Endothelial cell of umbilical vein (primary cell): ENCODE measurements around the gene THSD7A. TPM values are rescaled to one million over a fixed set of nuclear protein-coding genes. Genes with fewer than 3 reads are reported as not detected.

Experiments used
- BruUV-seq: library from RNA; stranded (reverse); fragments of 400-500 nt; replicated peaks from 2 replicates; lab custom pipeline; 2021; lab: Mats Ljungman, UMichigan
- CTCF ChIA-PET: fragments of 300-600, 350-600 bp; sonication (Branson Sonifier 250); formaldehyde crosslinking; loops from one replicate; lab custom pipeline; 2021; ENCODE audit warnings: antibody characterized with exemption, inconsistent platforms; lab: Charles Lee
- POLR2A ChIA-PET: fragments of 300-600, 350-600 bp; sonication (Branson Sonifier 250); formaldehyde crosslinking; loops from one replicate; lab custom pipeline; 2021; ENCODE audit warnings: antibody characterized with exemption, inconsistent platforms; lab: Charles Lee
- DNase-seq: peaks from one replicate; pipeline ENCODE4 v3.0.0-alpha.2; 2011; ENCODE audit warnings: low read depth, low spot score
- FAIRE-seq: peaks from 2 replicates; lab custom pipeline; 2011; peaks lifted over from hg19 to GRCh38; lab: Jason Lieb, UNC
- H2AFZ ChIP-seq: 2 replicates; pipeline ENCODE4 v1.6.0; 2012; ENCODE audit warnings: low read depth, low read length, control low read depth, inconsistent platforms
- H3K27ac ChIP-seq: 2 replicates; pipeline ENCODE4 v1.5.1; 2011; ENCODE audit warnings: low read depth, mild to moderate bottlenecking, control low read depth, low read length, moderate library complexity; ENCODE audit not compliant: insufficient read depth
- H3K27me3 ChIP-seq, 2 experiments: 2 replicates each; pipeline versions ENCODE4 v1.6.0 to v1.6.1; 2011; ENCODE audit warnings: low read length in 2 of 2, mixed read lengths in 1 of 2; ENCODE audit not compliant: control insufficient read depth in 2 of 2, insufficient read depth in 2 of 2
- H3K36me3 ChIP-seq, 2 experiments: 2 replicates in 1 of 2; 3 replicates in 1 of 2; pipeline ENCODE4 v1.5.1; 2011; ENCODE audit warnings: low read length in 2 of 2, mild to moderate bottlenecking in 1 of 2, moderate library complexity in 1 of 2; ENCODE audit not compliant: control insufficient read depth in 2 of 2, insufficient read depth in 2 of 2; ENCODE audit errors: extremely low read depth in 1 of 2
- H3K4me1 ChIP-seq: 3 replicates; pipeline ENCODE4 v1.5.1; 2011; ENCODE audit warnings: mild to moderate bottlenecking, low read length; ENCODE audit not compliant: control insufficient read depth, insufficient read depth; ENCODE audit errors: extremely low read depth
- H3K4me2 ChIP-seq: 2 replicates; pipeline ENCODE4 v1.6.1; 2011; ENCODE audit warnings: low read length, control low read depth, mixed read lengths; ENCODE audit not compliant: insufficient read depth
- H3K4me3 ChIP-seq, 3 experiments: fragments of 200-600 bp in 1 of 3; sonication (generic), shearing (Covaris generic) in 1 of 3; replicated peaks in 1 of 3; 2 replicates each; pipeline ENCODE4 v1.5.1; 2011 to 2016; ENCODE audit warnings: control low read depth in 3 of 3, low read length in 3 of 3, mild to moderate bottlenecking in 2 of 3, inconsistent platforms in 1 of 3, low read depth in 1 of 3, moderate library complexity in 1 of 3; ENCODE audit not compliant: insufficient read depth in 1 of 3
- H3K79me2 ChIP-seq: 2 replicates; pipeline ENCODE4 v1.6.0; 2012; ENCODE audit warnings: low read length, inconsistent platforms; ENCODE audit not compliant: control insufficient read depth, insufficient read depth
- H3K9ac ChIP-seq: replicated peaks from 2 replicates; pipeline ENCODE3; 2011; ENCODE audit warnings: low read length, control low read depth; ENCODE audit not compliant: insufficient read depth; ENCODE audit errors: extremely low read depth
- H3K9me1 ChIP-seq: replicated peaks from 3 replicates; pipeline ENCODE4 v1.6.0; 2011; ENCODE audit warnings: mild to moderate bottlenecking, low read length; ENCODE audit not compliant: control insufficient read depth, insufficient read depth; ENCODE audit errors: extremely low read depth
- H3K9me3 ChIP-seq: replicated peaks from 2 replicates; pipeline ENCODE4 v1.5.1; 2012; ENCODE audit warnings: low read length, inconsistent platforms; ENCODE audit not compliant: control insufficient read depth, insufficient read depth
- H4K20me1 ChIP-seq: replicated peaks from 2 replicates; pipeline ENCODE3; 2011; ENCODE audit warnings: mild to moderate bottlenecking, low read length; ENCODE audit not compliant: control insufficient read depth, insufficient read depth; ENCODE audit errors: extremely low read depth
- CTCF ChIP-seq, 2 donors: IDR thresholded peaks; 1 replicate in 1 of 2; 2 replicates in 1 of 2; pipeline ENCODE4 v1.5.1; 2011; ENCODE audit warnings: low read length in 2 of 2, mild to moderate bottlenecking in 2 of 2, moderate library complexity in 2 of 2, control low read depth in 1 of 2, inconsistent platforms in 1 of 2, low read depth in 1 of 2; ENCODE audit not compliant: insufficient read depth in 1 of 2; ENCODE audit errors: extremely low read depth in 1 of 2
- EZH2 ChIP-seq: IDR thresholded peaks from 2 replicates; pipeline ENCODE4 v1.6.1; 2012; ENCODE audit warnings: borderline replicate concordance, low read depth, mild to moderate bottlenecking, moderate library complexity, low read length, inconsistent platforms; ENCODE audit not compliant: severe bottlenecking
- FOS ChIP-seq: IDR thresholded peaks from 2 replicates; pipeline ENCODE4 v1.6.1; 2011; ENCODE audit warnings: mild to moderate bottlenecking, low read length, moderate library complexity, borderline replicate concordance; ENCODE audit not compliant: insufficient read depth
- GATA2 ChIP-seq: IDR thresholded peaks from 2 replicates; pipeline ENCODE4 v1.7.0; 2011; ENCODE audit warnings: low read depth, mild to moderate bottlenecking, moderate library complexity, mixed read lengths, low read length; ENCODE audit not compliant: insufficient read length, insufficient read depth
- JUN ChIP-seq: IDR thresholded peaks from 2 replicates; pipeline ENCODE4 v1.6.1; 2011; ENCODE audit warnings: borderline replicate concordance, low read depth; ENCODE audit not compliant: insufficient read length, insufficient read depth
- MAX ChIP-seq: IDR thresholded peaks from 2 replicates; pipeline ENCODE4 v1.6.1; 2011; ENCODE audit not compliant: insufficient read depth, insufficient read length
- MYC ChIP-seq: IDR thresholded peaks from one replicate; pipeline ENCODE4 v1.6.1; 2011; ENCODE audit warnings: mild to moderate bottlenecking, low read depth, low read length
- POLR2A ChIP-seq: IDR thresholded peaks from 2 replicates; pipeline ENCODE4 v1.6.1; 2012; ENCODE audit warnings: low read depth, mild to moderate bottlenecking, control low read depth, low read length
- POLR2AphosphoS5 ChIP-seq: IDR thresholded peaks from 2 replicates; pipeline ENCODE4 v1.6.1; 2012; ENCODE audit warnings: low read depth, mild to moderate bottlenecking, control low read depth, low read length, moderate library complexity; ENCODE audit not compliant: insufficient read depth
- dilution Hi-C: fragments of 300-500 bp; cut with MboI; formaldehyde crosslinking; loops from one replicate; pipeline ENCODE4 v1.15.0; 2019; ENCODE audit warnings: low sequenced_read_pairs; ENCODE audit not compliant: extremely low pct_ligation_motif_present
- intact Hi-C: fragments of 100-400 bp; cut with micrococcal nuclease; formaldehyde crosslinking; loops from one replicate; pipeline ENCODE4 v1.10.0; 2022
- polyA plus RNA-seq, 4 experiments: library from polyadenylated mRNA; depleted of rRNA in 3 of 4; stranded (reverse) in 3 of 4; unstranded in 1 of 4; fragments of >200 nt; gene quantifications; 2 replicates each; pipeline versions ENCODE4 v1.2.1 to v1.2.3, GENCODE V29; 2011 to 2012; ENCODE audit warnings: missing spikeins in 1 of 4
- total RNA-seq: library from RNA; stranded (reverse); gene quantifications from 2 replicates; pipeline ENCODE4 v1.2.3, GENCODE V29; 2021

THSD7A gene
- total and polyA plus RNA-seq, 2 donors (not counting 3 experiments of a cell fraction or from before 2014, with no cell fraction given) = 3.3 to 12.7 TPM

GRCh38 chr7:11804621-11805020, 27.4 kb downstream of the THSD7A start:
- no peaks in the 10 kb centered on the region for H4K20me1 ChIP-seq
- dilution Hi-C loops = no loop called here
- no peak for TF ChIP-seq POLR2AphosphoS5
- no peak for TF ChIP-seq MYC
- TF ChIP-seq POLR2A = no peak
- TF ChIP-seq FOS = no peak
- TF ChIP-seq JUN = no peak
- no peak for TF ChIP-seq GATA2
- no peak for TF ChIP-seq CTCF (IDR thresholded peaks at IDR 0.05; ENCODE audit: extremely low read depth in 1 of 2, insufficient read depth in 1 of 2, low read depth in 1 of 2, low read length in 2 of 2)
- TF ChIP-seq MAX = no peak
- no peak for TF ChIP-seq EZH2
- H3K4me3 ChIP-seq = no peak overlapping the region
- no peak overlapping the region for H2AFZ ChIP-seq
- no peak for DNase-seq
- BruUV-seq = no TSS peak
- H3K4me1 ChIP-seq = peaks cover 3% of the 10 kb centered on the region
- no peaks in the 10 kb centered on the region for H3K79me2 ChIP-seq
- no peaks in the 10 kb centered on the region for H3K27me3 ChIP-seq
- ChIA-PET POLR2A (no interaction called here), CTCF (no interaction called here)
- H3K9me3 ChIP-seq = no peaks in the 10 kb centered on the region
- no peak overlapping the region for H3K4me2 ChIP-seq
- H3K27ac ChIP-seq = no peak overlapping the region
- FAIRE-seq = no peak
- intact Hi-C loops = no loop called here
- no peaks in the 10 kb centered on the region for H3K9me1 ChIP-seq
- no peaks in the 10 kb centered on the region for H3K36me3 ChIP-seq
- H3K9ac ChIP-seq = no peak overlapping the region
